ENCODE results near the gene ZG16B. TPM values are rescaled to one million over a fixed set of nuclear protein-coding genes. Genes with fewer than 3 reads are reported as not detected.

Gene ZG16B
- total RNA-seq, 1 experiment from 2014 or later = not detected

- Histone ChIP-seq H3K4me1 (ENCODE audit: insufficient read depth, low read length) (no peaks in the 10 kb centered on the region; the same call in 1 of the 2 replicates), H3K79me2 (ENCODE audit: insufficient read depth, low read length) (no peaks in the 10 kb centered on the region), H3K27me3 (ENCODE audit: insufficient read depth, low read length) (no peaks in the 10 kb centered on the region), H4K8ac (replicated peaks; ENCODE audit: insufficient read length, low read depth, low read length) (no peak overlapping the region), H4K5ac (ENCODE audit: insufficient read length, low read depth, low read length) (no peak overlapping the region), H3K4ac (ENCODE audit: low read depth, low read length) (no peak overlapping the region), H2BK12ac (ENCODE audit: insufficient read length, low read depth, low read length) (no peak overlapping the region), H3K18ac (ENCODE audit: insufficient read length, low read depth, low read length) (no peak overlapping the region), H3K9me3 (ENCODE audit: control insufficient read depth, low read depth, low read length) (no peaks in the 10 kb centered on the region), H4K91ac (ENCODE audit: insufficient read length, low read depth, low read length) (no peak overlapping the region), H3K14ac (ENCODE audit: insufficient read depth, low read length) (no peak overlapping the region; the same call in 1 of the 2 replicates), H3K23me2 (ENCODE audit: insufficient read length, low read depth, low read length, poor library complexity, severe bottlenecking) (no peaks in the 10 kb centered on the region), H2BK20ac (ENCODE audit: low read depth, low read length, poor library complexity, severe bottlenecking) (no peak overlapping the region), H4K20me1 (ENCODE audit: control insufficient read depth, insufficient read depth, insufficient read length) (no peaks in the 10 kb centered on the region), H2BK15ac (ENCODE audit: low read depth, low read length) (no peak overlapping the region), H2BK120ac (ENCODE audit: low read depth, low read length, poor library complexity, severe bottlenecking) (no peak overlapping the region), H3K4me2 (ENCODE audit: insufficient read depth, insufficient read length, low read length) (no peak overlapping the region), H3K27ac (ENCODE audit: insufficient read length, low read depth, low read length) (no peak overlapping the region), H3T11ph (ENCODE audit: low read length) (no peak overlapping the region), H2AFZ (ENCODE audit: low read length) (no peak overlapping the region), H3K56ac (ENCODE audit: insufficient read length, low read depth, low read length) (no peak overlapping the region), H3K79me1 (ENCODE audit: insufficient read depth, low read depth, low read length, poor library complexity, severe bottlenecking) (no peaks in the 10 kb centered on the region), H2BK5ac (ENCODE audit: insufficient read length, low read length) (no peak overlapping the region), H3K9ac (ENCODE audit: extremely low read depth, insufficient read length, low read length) (no peak overlapping the region), H3K23ac (ENCODE audit: insufficient read length, low read depth, low read length) (no peak overlapping the region), H2AK5ac (ENCODE audit: insufficient read length, low read length) (no peak overlapping the region)
- Mint-ChIP-seq H3K4me3 (no peak overlapping the region), H3K27me3 (ENCODE audit: low read depth) (peaks cover 16% of the 10 kb centered on the region), H3K9me3 (peaks cover 15% of the 10 kb centered on the region in 2 experiments), H3K4me1 (no peaks in the 10 kb centered on the region), H3K36me3 (ENCODE audit: insufficient read depth in 1 of 3, low read depth in 3 of 3) (peaks cover 0 to 11% (median 10%) of the 10 kb centered on the region in 3 experiments; a peak in 6 of 7 replicates), H3K27ac (no peak overlapping the region)
- TF ChIP-seq CTCF (conservative IDR thresholded peaks at IDR 0.05) = no peak
- DNase-seq = no peak
- whole genome bisulfite sequencing (ENCODE audit: extremely low coverage, insufficient read length, low lambda C conversion rate) = no CpG with 5 or more reads among the region's 16 CpGs
Measured at GRCh38 chr16:2852003-2852730, 22.1 kb downstream of the ZG16B start.

Measured in H9 (cell line).